OCI-LY3 (cell line): ENCODE measurements around the gene PIGM.
A peak's percentile ranks its signal among the peaks of the same experiment; 100 is the strongest.

Source experiments
- H2AFZ ChIP-seq: fragments of 200-600, 300-600 bp; shearing (Covaris generic); 2 replicates; pipeline ENCODE4 v1.6.0; 2014; ENCODE audit warnings: antibody characterized with exemption, low read depth, low read length
- H3K27ac ChIP-seq: fragments of 200-600, 300-600 bp; sonication (generic); 2 replicates; pipeline ENCODE4 v1.5.1; 2014; ENCODE audit warnings: mild to moderate bottlenecking, low read length, moderate library complexity, mixed read lengths
- H3K27me3 ChIP-seq: fragments of 200-600, 300-600 bp; sonication (generic); 2 replicates; pipeline ENCODE4 v1.6.1; 2014; ENCODE audit warnings: low read depth, low read length, mixed read lengths
- H3K36me3 ChIP-seq: fragments of 200-600, 300-600 bp; sonication (generic); replicated peaks from 2 replicates; pipeline ENCODE3; 2014; ENCODE audit warnings: low read depth, low read length, mixed read lengths
- H3K4me1 ChIP-seq: fragments of 300-600, 200-600 bp; sonication (generic); 2 replicates; pipeline ENCODE4 v1.6.1; 2014; ENCODE audit warnings: low read length, mixed read lengths
- H3K4me2 ChIP-seq: fragments of 200-600, 300-600 bp; sonication (generic); 2 replicates; pipeline ENCODE4 v1.6.1; 2014; ENCODE audit warnings: low read length, mixed read lengths
- H3K4me3 ChIP-seq: fragments of 300-600, 200-600 bp; sonication (generic); 2 replicates; pipeline ENCODE4 v1.5.1; 2014; ENCODE audit warnings: antibody characterized with exemption, mild to moderate bottlenecking, low read length, moderate library complexity
- H3K79me2 ChIP-seq: fragments of 300-600, 200-600 bp; shearing (Covaris generic); 2 replicates; pipeline ENCODE4 v1.6.1; 2014; ENCODE audit warnings: mild to moderate bottlenecking, low read length, mixed read lengths
- H3K9ac ChIP-seq: fragments of 300-600, 200-600 bp; shearing (Covaris generic); 2 replicates; pipeline ENCODE4 v1.6.0; 2014; ENCODE audit warnings: mild to moderate bottlenecking, low read length, moderate library complexity
- H3K9me3 ChIP-seq: fragments of 200-600, 300-600 bp; shearing (Covaris generic); 2 replicates; pipeline ENCODE4 v1.6.1; 2014; ENCODE audit warnings: low read length, mixed read lengths; ENCODE audit not compliant: insufficient read depth
- H4K20me1 ChIP-seq: fragments of 200-600, 300-600 bp; sonication (generic); 2 replicates; pipeline ENCODE4 v1.6.1; 2016; ENCODE audit warnings: low read length, mixed read lengths; ENCODE audit not compliant: insufficient read depth
- EZH2phosphoT487 ChIP-seq: fragments of 200-600 bp; shearing (Covaris generic); IDR thresholded peaks from 2 replicates; pipeline ENCODE4 v1.6.1; 2018; ENCODE audit warnings: antibody characterized with exemption, mixed run types, low read depth
- TF ChIP-seq, protein P1 (sequence below): fragments of 200-600, 300-600 bp; sonication (generic); IDR thresholded peaks from 2 replicates; pipeline ENCODE4 v1.5.1; 2014; ENCODE audit warnings: antibody characterized with exemption, low read length, low read depth

PIGM gene

DNA sequence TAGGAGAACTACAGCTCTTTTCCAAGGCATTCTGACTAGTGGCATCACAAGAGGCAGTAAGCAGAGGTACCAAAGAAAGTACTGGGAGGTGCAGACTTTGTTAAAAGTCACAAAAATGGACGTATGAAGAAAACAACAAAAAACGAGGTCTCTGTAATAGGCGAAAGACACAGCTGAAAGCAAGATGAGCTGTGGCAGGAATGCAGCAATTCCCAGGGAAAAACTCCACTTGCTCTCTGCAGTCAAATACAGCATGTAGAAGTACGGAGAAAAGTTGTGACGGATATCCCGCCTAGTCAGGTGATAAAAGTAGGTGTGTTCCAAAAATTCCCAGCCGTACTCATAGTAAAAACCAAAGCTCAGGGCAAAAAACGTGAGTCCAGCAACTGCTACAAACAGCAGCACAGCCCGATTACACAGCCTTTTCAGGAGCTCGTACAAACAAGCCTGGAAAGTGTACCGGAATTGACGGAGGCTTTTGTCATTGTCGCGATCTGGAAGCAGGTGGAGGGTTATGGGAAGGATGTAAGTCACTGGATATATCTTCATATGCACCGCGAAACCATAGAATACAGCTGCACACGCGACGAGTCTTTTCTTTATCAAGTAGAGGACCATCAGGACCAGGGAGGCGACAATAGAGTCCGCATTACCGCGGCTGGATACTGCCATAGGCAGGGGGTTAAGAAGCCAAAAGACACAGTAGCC is 979 bp downstream of the PIGM start:
- H2AFZ ChIP-seq = peak overlapping the region; percentile 95
- peak overlapping the region; percentile 80 for H3K9ac ChIP-seq
- H3K79me2 ChIP-seq = peaks cover 15% of the 10 kb centered on the region
- TF ChIP-seq EZH2phosphoT487 = no peak
- TF ChIP-seq, protein P1, sequence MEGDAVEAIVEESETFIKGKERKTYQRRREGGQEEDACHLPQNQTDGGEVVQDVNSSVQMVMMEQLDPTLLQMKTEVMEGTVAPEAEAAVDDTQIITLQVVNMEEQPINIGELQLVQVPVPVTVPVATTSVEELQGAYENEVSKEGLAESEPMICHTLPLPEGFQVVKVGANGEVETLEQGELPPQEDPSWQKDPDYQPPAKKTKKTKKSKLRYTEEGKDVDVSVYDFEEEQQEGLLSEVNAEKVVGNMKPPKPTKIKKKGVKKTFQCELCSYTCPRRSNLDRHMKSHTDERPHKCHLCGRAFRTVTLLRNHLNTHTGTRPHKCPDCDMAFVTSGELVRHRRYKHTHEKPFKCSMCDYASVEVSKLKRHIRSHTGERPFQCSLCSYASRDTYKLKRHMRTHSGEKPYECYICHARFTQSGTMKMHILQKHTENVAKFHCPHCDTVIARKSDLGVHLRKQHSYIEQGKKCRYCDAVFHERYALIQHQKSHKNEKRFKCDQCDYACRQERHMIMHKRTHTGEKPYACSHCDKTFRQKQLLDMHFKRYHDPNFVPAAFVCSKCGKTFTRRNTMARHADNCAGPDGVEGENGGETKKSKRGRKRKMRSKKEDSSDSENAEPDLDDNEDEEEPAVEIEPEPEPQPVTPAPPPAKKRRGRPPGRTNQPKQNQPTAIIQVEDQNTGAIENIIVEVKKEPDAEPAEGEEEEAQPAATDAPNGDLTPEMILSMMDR = no peak
- H3K4me1 ChIP-seq = peaks cover 15% of the 10 kb centered on the region
- H4K20me1 ChIP-seq = no peaks in the 10 kb centered on the region
- H3K27ac ChIP-seq = no peak overlapping the region
- peak overlapping the region; percentile 88 for H3K4me3 ChIP-seq
- H3K36me3 ChIP-seq = no peaks in the 10 kb centered on the region
- no peaks in the 10 kb centered on the region; the same call in 1 of the 2 replicates for H3K27me3 ChIP-seq
- H3K9me3 ChIP-seq = no peaks in the 10 kb centered on the region
- H3K4me2 ChIP-seq = peak overlapping the region; percentile 83

DNA sequence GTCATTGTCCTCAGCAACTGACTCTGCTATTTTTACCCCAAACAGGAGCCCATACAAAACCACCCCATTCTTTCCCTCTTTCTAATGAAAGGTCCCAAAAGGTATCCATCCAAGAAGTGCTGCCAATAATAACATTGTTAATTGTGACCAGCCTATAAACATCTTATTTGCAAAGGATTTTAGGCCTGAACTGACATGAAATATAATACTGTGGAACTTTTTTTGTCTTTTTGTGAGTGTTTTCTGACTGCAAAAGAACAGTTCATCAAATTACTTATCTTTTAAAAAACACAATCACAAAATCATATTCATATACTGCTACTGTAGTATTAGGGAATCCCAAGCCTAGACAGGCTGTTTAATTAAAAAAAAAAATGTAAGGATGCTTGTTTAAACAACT is 3.4 kb downstream of the PIGM start:
- H3K9ac ChIP-seq = no peak overlapping the region
- peaks cover 15% of the 10 kb centered on the region for H3K4me1 ChIP-seq
- no peaks in the 10 kb centered on the region for H3K36me3 ChIP-seq
- no peak overlapping the region for H2AFZ ChIP-seq
- no peaks in the 10 kb centered on the region for H4K20me1 ChIP-seq
- no peak overlapping the region for H3K4me2 ChIP-seq
- TF ChIP-seq, protein P1 = no peak
- TF ChIP-seq EZH2phosphoT487 = no peak
- H3K4me3 ChIP-seq = no peak overlapping the region
- H3K9me3 ChIP-seq = no peaks in the 10 kb centered on the region
- no peaks in the 10 kb centered on the region; the same call in 1 of the 2 replicates for H3K27me3 ChIP-seq
- peaks cover 15% of the 10 kb centered on the region for H3K79me2 ChIP-seq
- no peak overlapping the region for H3K27ac ChIP-seq

DNA sequence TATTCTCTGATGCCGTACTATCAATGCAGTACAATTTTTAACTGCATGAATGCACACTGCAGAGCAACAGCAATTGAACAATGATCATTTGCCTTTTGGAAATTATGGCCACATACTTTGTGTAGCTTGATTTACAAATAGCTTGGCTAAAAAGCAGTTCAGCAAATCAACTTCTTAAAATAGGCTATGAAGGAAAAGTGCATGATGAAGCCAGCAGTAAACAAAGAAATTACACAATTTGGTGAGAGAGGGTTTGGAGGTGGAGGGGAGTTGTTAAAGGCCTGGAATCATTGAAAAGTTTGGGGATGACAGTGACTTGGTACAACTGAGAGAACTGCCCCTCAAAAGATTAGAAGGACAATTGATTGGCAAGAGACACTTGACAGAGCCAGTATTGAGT is 6.5 kb downstream of the PIGM start:
- H2AFZ ChIP-seq = no peak overlapping the region
- H3K79me2 ChIP-seq = peaks cover 3% of the 10 kb centered on the region; the same call in 1 of the 2 replicates
- TF ChIP-seq EZH2phosphoT487 = no peak
- TF ChIP-seq, protein P1 = no peak
- H3K4me3 ChIP-seq = no peak overlapping the region
- H3K9ac ChIP-seq = no peak overlapping the region
- no peak overlapping the region for H3K4me2 ChIP-seq
- H3K4me1 ChIP-seq = peaks cover 3% of the 10 kb centered on the region
- H3K36me3 ChIP-seq = no peaks in the 10 kb centered on the region
- no peaks in the 10 kb centered on the region for H4K20me1 ChIP-seq
- 0 out of 2 replicates have a peak, but pooled peaks cover 3% of the 10 kb centered on the region for H3K27me3 ChIP-seq
- H3K9me3 ChIP-seq = no peaks in the 10 kb centered on the region
- H3K27ac ChIP-seq = no peak overlapping the region

DNA sequence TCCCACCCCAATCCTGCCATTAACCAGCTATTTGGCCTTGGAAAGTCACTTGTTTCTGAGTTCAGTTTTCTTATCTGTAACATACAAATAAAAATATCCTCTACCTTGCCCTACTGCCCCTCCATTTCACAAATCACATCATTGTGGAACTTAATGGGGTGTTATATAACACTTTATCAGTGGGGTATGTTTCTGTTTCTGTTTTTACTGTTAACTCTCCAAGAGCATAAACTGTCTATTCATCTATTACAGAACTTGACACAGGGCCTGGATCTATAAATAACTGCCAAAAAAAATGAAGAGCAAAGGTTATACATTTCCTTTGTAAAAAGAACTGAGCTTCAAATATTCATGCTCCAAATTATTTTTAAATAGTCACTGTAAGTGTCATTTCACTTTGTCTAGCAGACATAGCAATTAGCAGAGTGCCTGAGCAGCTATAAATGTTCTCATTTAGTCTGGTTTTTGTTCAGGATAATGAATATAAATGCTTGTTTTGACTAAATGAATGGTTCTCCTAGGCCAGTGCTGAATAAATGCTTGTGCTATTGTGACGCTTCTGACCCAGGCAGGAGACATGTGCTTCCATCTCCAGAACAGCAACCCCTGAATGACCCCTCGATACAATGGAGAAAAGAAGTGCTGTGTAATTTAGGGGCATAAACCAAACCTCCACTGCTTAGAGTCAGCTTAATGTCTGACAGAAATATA is 7.4 kb downstream of the PIGM start:
- H3K9me3 ChIP-seq = no peaks in the 10 kb centered on the region
- H3K4me3 ChIP-seq = no peak overlapping the region
- H2AFZ ChIP-seq = no peak overlapping the region
- H3K79me2 ChIP-seq = no peaks in the 10 kb centered on the region
- H4K20me1 ChIP-seq = no peaks in the 10 kb centered on the region
- H3K4me1 ChIP-seq = no peaks in the 10 kb centered on the region
- TF ChIP-seq, protein P1 = no peak
- TF ChIP-seq EZH2phosphoT487 = no peak
- H3K27me3 ChIP-seq = 0 out of 2 replicates have a peak, but pooled peaks cover 3% of the 10 kb centered on the region
- no peak overlapping the region for H3K4me2 ChIP-seq
- H3K36me3 ChIP-seq = no peaks in the 10 kb centered on the region
- no peak overlapping the region for H3K27ac ChIP-seq
- H3K9ac ChIP-seq = no peak overlapping the region
